Measurements from ENCODE around the gene ADCY3. TPM values are rescaled to one million over a fixed set of nuclear protein-coding genes. Genes with fewer than 3 reads are reported as not detected.

The ADCY3 gene
- polyA plus RNA-seq, 1 of the 3 experiments (the other 2 are of a cell fraction) = 53.9 TPM

DNA sequence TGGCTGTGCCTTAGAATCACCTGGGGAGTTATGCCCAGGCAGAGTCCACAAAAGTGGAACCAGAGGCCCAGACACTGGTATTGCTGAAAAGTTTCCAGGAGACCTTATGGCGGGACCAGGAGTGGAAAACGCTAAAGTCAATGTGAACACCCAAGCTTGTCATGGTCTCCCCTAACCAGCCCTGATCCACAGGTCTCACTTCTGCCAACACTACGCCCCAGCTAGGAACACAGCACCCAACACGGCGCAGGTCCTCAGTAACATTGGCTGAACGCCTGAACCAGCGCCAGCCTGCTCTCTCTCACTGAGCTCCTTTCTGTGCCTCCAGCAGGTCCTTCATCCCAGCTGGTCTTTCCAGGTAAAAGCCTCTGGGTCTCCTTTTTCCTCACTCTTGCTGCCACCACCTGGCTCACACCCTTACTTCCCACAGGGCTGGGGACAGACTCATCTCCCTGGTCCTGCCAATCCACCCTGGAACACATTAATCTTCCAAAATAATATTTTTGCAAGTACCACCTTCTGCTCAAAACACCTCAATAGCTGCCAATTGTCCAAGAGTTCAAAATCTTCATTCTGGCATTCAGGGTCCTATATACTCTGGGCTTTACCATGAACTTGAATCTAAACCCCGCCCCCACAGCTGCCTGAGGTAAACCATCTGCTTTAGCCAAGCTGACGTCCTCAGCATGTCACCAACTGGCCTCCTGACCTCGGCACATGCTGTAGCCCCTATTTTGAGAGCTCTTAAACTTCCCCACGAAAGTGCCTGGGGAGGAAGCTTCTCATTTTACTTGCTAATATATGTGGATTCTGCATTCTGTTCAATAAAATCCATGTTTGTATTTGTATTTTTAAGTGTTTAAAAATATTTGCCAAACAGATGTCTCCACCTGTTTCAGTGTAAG lies 34.6 kb downstream of the ADCY3 start:
- Histone ChIP-seq H3K36me3 (replicated peaks in 1 of 2; ENCODE audit: control insufficient read depth in 1 of 2, insufficient read depth in 2 of 2, low read length in 1 of 2) (peaks cover 0 to 3% of the 10 kb centered on the region in 2 experiments), H3K9me3 (no peaks in the 10 kb centered on the region), H3K4me1 (ENCODE audit: control insufficient read depth in 1 of 2, insufficient read depth in 2 of 2, low read depth in 1 of 2, low read length in 1 of 2) (no peaks in the 10 kb centered on the region; a peak in 1 of 4 replicates), H3K27me3 (ENCODE audit: insufficient read depth) (no peaks in the 10 kb centered on the region), H3K79me2 (ENCODE audit: insufficient read depth) (no peaks in the 10 kb centered on the region), H2AFZ (ENCODE audit: low read depth) (no peak overlapping the region), H3K4me2 (no peak overlapping the region), H3K9ac (no peak overlapping the region), H3K27ac (ENCODE audit: low read depth in 2 of 2, low read length in 1 of 2) (no peak overlapping the region), H4K20me1 (ENCODE audit: insufficient read depth) (no peaks in the 10 kb centered on the region), H3F3A (replicated peaks; ENCODE audit: insufficient read depth) (no peaks in the 10 kb centered on the region), H3K9me2 (no peaks in the 10 kb centered on the region), H3K4me3 (ENCODE audit: low read depth in 2 of 2, low read length in 1 of 2) (no peak overlapping the region)
- ChIA-PET POLR2A (no interaction called here), CTCF (interaction anchor here (1.0 to 2.1 kb wide), 4 partner anchors 10 to 311 kb away, joined by 3 to 9 read pairs (median 3); no protein-coding TSS in a partner anchor)
- TF ChIP-seq MXI1 (IDR thresholded peaks at IDR 0.05; ENCODE audit: low read depth, low read length) = no peak
- no peak for TF ChIP-seq CHD2 (IDR thresholded peaks at IDR 0.05; ENCODE audit: low read length, partially characterized antibody)
- TF ChIP-seq, protein P1, sequence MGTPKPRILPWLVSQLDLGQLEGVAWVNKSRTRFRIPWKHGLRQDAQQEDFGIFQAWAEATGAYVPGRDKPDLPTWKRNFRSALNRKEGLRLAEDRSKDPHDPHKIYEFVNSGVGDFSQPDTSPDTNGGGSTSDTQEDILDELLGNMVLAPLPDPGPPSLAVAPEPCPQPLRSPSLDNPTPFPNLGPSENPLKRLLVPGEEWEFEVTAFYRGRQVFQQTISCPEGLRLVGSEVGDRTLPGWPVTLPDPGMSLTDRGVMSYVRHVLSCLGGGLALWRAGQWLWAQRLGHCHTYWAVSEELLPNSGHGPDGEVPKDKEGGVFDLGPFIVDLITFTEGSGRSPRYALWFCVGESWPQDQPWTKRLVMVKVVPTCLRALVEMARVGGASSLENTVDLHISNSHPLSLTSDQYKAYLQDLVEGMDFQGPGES (IDR thresholded peaks at IDR 0.05; ENCODE audit: low read depth, low read length) = no peak
- no peak for TF ChIP-seq TCF12 (IDR thresholded peaks at IDR 0.05)
- no peak for TF ChIP-seq TAF1 (IDR thresholded peaks at IDR 0.05; ENCODE audit: borderline replicate concordance, low read depth, low read length)
- no peak for TF ChIP-seq TEAD4 (IDR thresholded peaks at IDR 0.05; ENCODE audit: borderline replicate concordance, insufficient read depth)
- TF ChIP-seq, protein P2, sequence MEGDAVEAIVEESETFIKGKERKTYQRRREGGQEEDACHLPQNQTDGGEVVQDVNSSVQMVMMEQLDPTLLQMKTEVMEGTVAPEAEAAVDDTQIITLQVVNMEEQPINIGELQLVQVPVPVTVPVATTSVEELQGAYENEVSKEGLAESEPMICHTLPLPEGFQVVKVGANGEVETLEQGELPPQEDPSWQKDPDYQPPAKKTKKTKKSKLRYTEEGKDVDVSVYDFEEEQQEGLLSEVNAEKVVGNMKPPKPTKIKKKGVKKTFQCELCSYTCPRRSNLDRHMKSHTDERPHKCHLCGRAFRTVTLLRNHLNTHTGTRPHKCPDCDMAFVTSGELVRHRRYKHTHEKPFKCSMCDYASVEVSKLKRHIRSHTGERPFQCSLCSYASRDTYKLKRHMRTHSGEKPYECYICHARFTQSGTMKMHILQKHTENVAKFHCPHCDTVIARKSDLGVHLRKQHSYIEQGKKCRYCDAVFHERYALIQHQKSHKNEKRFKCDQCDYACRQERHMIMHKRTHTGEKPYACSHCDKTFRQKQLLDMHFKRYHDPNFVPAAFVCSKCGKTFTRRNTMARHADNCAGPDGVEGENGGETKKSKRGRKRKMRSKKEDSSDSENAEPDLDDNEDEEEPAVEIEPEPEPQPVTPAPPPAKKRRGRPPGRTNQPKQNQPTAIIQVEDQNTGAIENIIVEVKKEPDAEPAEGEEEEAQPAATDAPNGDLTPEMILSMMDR (IDR thresholded peaks at IDR 0.05) = no peak
- TF ChIP-seq FOSL2 (IDR thresholded peaks at IDR 0.05; ENCODE audit: borderline replicate concordance, low read depth) = no peak
- TF ChIP-seq MEF2A (IDR thresholded peaks at IDR 0.05; ENCODE audit: borderline replicate concordance, low read depth) = no peak
- no peak for TF ChIP-seq YY1 (IDR thresholded peaks at IDR 0.05; ENCODE audit: low read depth)
- TF ChIP-seq, protein P3, sequence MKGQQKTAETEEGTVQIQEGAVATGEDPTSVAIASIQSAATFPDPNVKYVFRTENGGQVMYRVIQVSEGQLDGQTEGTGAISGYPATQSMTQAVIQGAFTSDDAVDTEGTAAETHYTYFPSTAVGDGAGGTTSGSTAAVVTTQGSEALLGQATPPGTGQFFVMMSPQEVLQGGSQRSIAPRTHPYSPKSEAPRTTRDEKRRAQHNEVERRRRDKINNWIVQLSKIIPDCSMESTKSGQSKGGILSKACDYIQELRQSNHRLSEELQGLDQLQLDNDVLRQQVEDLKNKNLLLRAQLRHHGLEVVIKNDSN (IDR thresholded peaks at IDR 0.05; ENCODE audit: borderline replicate concordance, low read depth) = no peak
- TF ChIP-seq, protein P4, sequence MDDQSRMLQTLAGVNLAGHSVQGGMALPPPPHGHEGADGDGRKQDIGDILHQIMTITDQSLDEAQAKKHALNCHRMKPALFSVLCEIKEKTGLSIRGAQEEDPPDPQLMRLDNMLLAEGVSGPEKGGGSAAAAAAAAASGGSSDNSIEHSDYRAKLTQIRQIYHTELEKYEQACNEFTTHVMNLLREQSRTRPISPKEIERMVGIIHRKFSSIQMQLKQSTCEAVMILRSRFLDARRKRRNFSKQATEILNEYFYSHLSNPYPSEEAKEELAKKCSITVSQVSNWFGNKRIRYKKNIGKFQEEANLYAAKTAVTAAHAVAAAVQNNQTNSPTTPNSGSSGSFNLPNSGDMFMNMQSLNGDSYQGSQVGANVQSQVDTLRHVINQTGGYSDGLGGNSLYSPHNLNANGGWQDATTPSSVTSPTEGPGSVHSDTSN (IDR thresholded peaks at IDR 0.05) = no peak
- no peak for TF ChIP-seq FOXJ3 (CRISPR knock-in tag; IDR thresholded peaks at IDR 0.05)
- no peak for DNase-seq
- WGBS (ENCODE audit: low lambda C conversion rate) = 94% methylated on average over 11 of the region's 11 CpGs
